BJ (cell line): Measurements from ENCODE around the gene HBS1L. TPM values are rescaled to one million over a fixed set of nuclear protein-coding genes. Genes with fewer than 3 reads are reported as not detected.

Experiments used
- CTCF ChIA-PET: fragments of 350-600 bp; formaldehyde crosslinking; extraction: SDS; loops from one replicate; lab custom pipeline; 2021; ENCODE audit warnings: antibody characterized with exemption, inconsistent platforms; lab: Yijun Ruan, JAX
- POLR2A ChIA-PET: fragments of 300-600 bp; sonication (Branson Sonifier 250); formaldehyde crosslinking; extraction: SDS; loops from one replicate; lab custom pipeline; 2021; ENCODE audit warnings: antibody characterized with exemption; lab: Charles Lee
- DNase-seq: peaks from one replicate; pipeline ENCODE4 v3.0.0-alpha.2; 2011; ENCODE audit warnings: low read depth
- H3K27me3 ChIP-seq: 2 replicates; pipeline ENCODE4 v1.6.0; 2011; ENCODE audit warnings: low read length; ENCODE audit not compliant: control insufficient read depth, insufficient read depth
- H3K36me3 ChIP-seq: 2 replicates; pipeline ENCODE4 v1.5.1; 2011; ENCODE audit warnings: low read length; ENCODE audit not compliant: control insufficient read depth, insufficient read depth
- H3K4me3 ChIP-seq: 2 replicates; pipeline ENCODE4 v1.5.1; 2011; ENCODE audit warnings: low read depth, mild to moderate bottlenecking, control low read depth, low read length
- CTCF ChIP-seq: IDR thresholded peaks from 2 replicates; pipeline ENCODE4 v1.5.1; 2011; ENCODE audit warnings: low read depth, mild to moderate bottlenecking, control low read depth, inconsistent platforms, low read length, moderate library complexity; ENCODE audit not compliant: insufficient read depth
- polyA plus RNA-seq: library from polyadenylated mRNA; depleted of rRNA; stranded (reverse); fragments of >200 nt; gene quantifications from 2 replicates; pipeline ENCODE4 v1.2.3, GENCODE V29; 2011

Gene HBS1L
- polyA plus RNA-seq, 1 experiment, result 44.3 TPM

- ChIA-PET POLR2A (no interaction called here), CTCF (no interaction called here)
- H3K27me3 ChIP-seq, result no peaks in the 10 kb centered on the region
- H3K4me3 ChIP-seq, result no peak overlapping the region
- TF ChIP-seq CTCF, result no peak
- no peak for DNase-seq
- 0 out of 2 replicates have a peak, but pooled peaks cover 2% of the 10 kb centered on the region for H3K36me3 ChIP-seq
Measured at GRCh38 chr6:134961366-134961765, 93.3 kb downstream of the HBS1L start.

- POLR2A ChIA-PET, result no interaction called here
- Histone ChIP-seq H3K27me3 (no peaks in the 10 kb centered on the region), H3K36me3 (0 out of 2 replicates have a peak, but pooled peaks cover 2% of the 10 kb centered on the region), H3K4me3 (no peak overlapping the region)
- TF ChIP-seq CTCF, result no peak
- CTCF ChIA-PET, result interaction anchor here (1.0 kb wide), 2 partner anchors 19 to 850 kb away, joined by 3 read pairs; no protein-coding TSS in a partner anchor
- DNase-seq, result no peak
Measured at GRCh38 chr6:134959603-134960002, 95.0 kb downstream of the HBS1L start.

GRCh38 chr6:134956676-134957075 lies 97.9 kb downstream of the HBS1L start:
- CTCF ChIA-PET, result interaction anchor here (0.5 to 1.1 kb wide), 2 partner anchors 16 to 1300 kb away, joined by 3 read pairs; no protein-coding TSS in a partner anchor
- no peak for TF ChIP-seq CTCF
- Histone ChIP-seq H3K4me3 (no peak overlapping the region), H3K36me3 (no peaks in the 10 kb centered on the region), H3K27me3 (no peaks in the 10 kb centered on the region)
- DNase-seq, result no peak
- POLR2A ChIA-PET, result no interaction called here

- POLR2A ChIA-PET, result no interaction called here
Measured at GRCh38 chr6:134956032-134956431, 98.6 kb downstream of the HBS1L start.

More at GRCh38 chr6:134956032-134956431, 98.6 kb downstream of the HBS1L start:
- H3K36me3 ChIP-seq, result no peaks in the 10 kb centered on the region
- TF ChIP-seq CTCF, result no peak
- no peak for DNase-seq
- CTCF ChIA-PET, result interaction anchor here (0.6 to 1.1 kb wide), 2 partner anchors 16 to 1606 kb away, joined by 3 read pairs; no protein-coding TSS in a partner anchor
- H3K4me3 ChIP-seq, result no peak overlapping the region
- H3K27me3 ChIP-seq, result no peaks in the 10 kb centered on the region
